NCI-H510A treated with DMSO at 0.1 percent for 48 hours (cell line): ENCODE results near the gene TRIL.

Experiments used
- DNase-seq: peaks from one replicate; lab custom pipeline; 2025; lab: John Stamatoyannopoulos, UW

Gene TRIL

GRCh38 chr7:28958235-28958979 is at the start of gene TRIL:
Gene TRIL, minus strand, starts transcription at chr7:28958330. Its CDS starts 284 bp downstream, at chr7:28958046.
- DNase-seq: peak; percentile 55

GRCh38 chr7:29007127-29007526 is 49.0 kb upstream of the TRIL start:
- DNase-seq: no peak

- DNase-seq: no peak
Measured at GRCh38 chr7:29005829-29006228, 47.7 kb upstream of the TRIL start.

GRCh38 chr7:29005406-29005805 is 47.3 kb upstream of the TRIL start:
- no peak for DNase-seq

- no peak for DNase-seq
Measured at GRCh38 chr7:29003703-29004102, 45.6 kb upstream of the TRIL start.

- no peak for DNase-seq
Measured at GRCh38 chr7:29000717-29001076, 42.6 kb upstream of the TRIL start.

- no peak for DNase-seq
Measured at GRCh38 chr7:28999895-29000716, 42.0 kb upstream of the TRIL start.

GRCh38 chr7:28999427-28999826 is 41.3 kb upstream of the TRIL start:
- DNase-seq: peak; percentile 4

GRCh38 chr7:28998105-28998504 is 40.0 kb upstream of the TRIL start:
- no peak for DNase-seq

GRCh38 chr7:28996836-28997235 is 38.7 kb upstream of the TRIL start:
- DNase-seq: no peak

GRCh38 chr7:28993371-28993770 is 35.2 kb upstream of the TRIL start:
- DNase-seq: no peak

- no peak for DNase-seq
Measured at GRCh38 chr7:28992798-28993197, 34.7 kb upstream of the TRIL start.

- no peak for DNase-seq
Measured at GRCh38 chr7:28990200-28990960, 32.2 kb upstream of the TRIL start.

- no peak for DNase-seq
Measured at GRCh38 chr7:28989211-28989980, 31.3 kb upstream of the TRIL start.

- DNase-seq: no peak
Measured at GRCh38 chr7:28988810-28989209, 30.7 kb upstream of the TRIL start.

- DNase-seq: no peak
Measured at GRCh38 chr7:28988091-28988490, 30.0 kb upstream of the TRIL start.

GRCh38 chr7:28986765-28987110 is 28.6 kb upstream of the TRIL start:
- DNase-seq: no peak

- no peak for DNase-seq
Measured at GRCh38 chr7:28986028-28986764, 28.1 kb upstream of the TRIL start.

GRCh38 chr7:28984631-28985030 is 26.5 kb upstream of the TRIL start:
- DNase-seq: no peak

GRCh38 chr7:28984217-28984616 is 26.1 kb upstream of the TRIL start:
- peak; percentile 10 for DNase-seq
